HG02973 (cell line): ENCODE measurements around the gene WDR48.

Source experiments
- ATAC-seq: cut with Tn5 transposase; IDR thresholded peaks from one replicate; pipeline ENCODE4 v1.9.1; 2021; ENCODE audit warnings: moderate library complexity; ENCODE audit not compliant: unreplicated experiment

Gene WDR48

DNA sequence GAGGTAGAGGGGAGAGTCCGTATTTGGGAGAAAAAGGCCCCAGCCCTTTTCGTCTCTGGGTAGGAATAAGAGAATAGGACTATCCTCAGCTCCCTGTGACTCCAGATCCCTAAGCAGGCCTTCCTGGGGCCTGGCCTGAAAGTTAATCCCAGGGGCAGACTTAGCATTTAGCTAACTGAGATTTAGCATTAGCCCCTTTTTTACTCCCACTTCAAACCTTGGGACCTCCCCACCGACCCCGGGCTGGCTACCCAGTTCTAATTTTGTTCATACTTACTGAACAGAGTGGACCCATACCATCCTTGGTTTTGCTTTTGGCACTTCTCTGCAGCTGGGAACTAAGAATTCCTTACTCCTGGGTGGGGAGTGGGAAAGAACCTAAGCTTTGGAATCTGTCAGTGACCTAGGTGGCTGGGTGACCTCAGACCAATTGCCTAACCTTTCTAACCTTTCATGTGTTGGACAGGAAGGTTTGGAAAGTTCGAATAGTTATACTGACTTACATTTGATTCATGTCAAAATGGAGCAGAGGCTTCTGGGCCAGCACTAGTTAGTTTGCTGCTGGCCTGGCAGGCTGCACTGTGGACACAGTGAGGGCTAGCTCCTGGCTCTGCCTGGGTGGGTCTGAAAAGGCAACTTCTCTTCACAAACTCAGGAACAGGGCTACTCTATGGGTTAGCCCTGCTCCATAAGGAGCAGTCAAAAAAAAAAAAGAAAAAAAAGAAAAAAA, 67.3 kb downstream of the WDR48 start:
- no peak for ATAC-seq

DNA sequence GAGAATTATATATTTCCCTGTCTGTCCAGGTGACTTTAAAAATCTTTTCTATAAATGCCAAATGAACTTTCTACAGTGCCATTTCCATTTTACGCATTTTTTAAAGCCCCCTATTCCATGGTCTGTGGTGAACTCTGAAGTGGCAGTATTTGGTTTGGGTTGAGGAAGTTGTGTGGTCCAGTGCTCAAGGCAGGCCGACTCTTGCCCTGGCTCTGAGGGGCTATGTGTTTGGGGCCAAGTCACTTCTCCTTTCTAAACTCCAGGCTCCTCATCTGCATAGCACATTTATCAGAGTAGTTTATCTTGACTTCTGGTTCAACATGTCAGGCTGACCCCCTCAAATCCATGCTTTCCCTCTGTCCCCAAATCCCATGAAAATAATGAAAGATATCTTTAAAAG, 69.8 kb downstream of the WDR48 start:
- no peak for ATAC-seq

DNA sequence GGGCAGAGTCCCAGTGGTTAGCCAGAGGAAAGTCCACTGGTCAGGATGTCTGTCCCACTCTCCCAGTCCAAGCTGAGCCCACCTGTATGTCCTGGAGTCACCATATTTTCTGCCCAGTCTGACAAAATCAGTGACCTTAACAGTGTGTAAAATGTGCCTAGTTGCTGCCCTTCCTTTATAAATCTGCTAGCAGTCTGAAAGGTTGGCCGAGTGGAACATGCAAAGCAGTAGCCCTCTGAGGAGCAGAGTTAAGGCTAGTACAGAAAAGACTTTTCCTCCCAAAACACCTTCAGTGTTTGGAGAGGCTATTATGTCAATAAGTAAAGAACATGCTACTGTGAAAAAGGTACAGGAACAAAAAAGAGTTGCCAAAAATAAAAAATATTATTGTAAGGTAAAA, 71.0 kb downstream of the WDR48 start:
- no peak for ATAC-seq

DNA sequence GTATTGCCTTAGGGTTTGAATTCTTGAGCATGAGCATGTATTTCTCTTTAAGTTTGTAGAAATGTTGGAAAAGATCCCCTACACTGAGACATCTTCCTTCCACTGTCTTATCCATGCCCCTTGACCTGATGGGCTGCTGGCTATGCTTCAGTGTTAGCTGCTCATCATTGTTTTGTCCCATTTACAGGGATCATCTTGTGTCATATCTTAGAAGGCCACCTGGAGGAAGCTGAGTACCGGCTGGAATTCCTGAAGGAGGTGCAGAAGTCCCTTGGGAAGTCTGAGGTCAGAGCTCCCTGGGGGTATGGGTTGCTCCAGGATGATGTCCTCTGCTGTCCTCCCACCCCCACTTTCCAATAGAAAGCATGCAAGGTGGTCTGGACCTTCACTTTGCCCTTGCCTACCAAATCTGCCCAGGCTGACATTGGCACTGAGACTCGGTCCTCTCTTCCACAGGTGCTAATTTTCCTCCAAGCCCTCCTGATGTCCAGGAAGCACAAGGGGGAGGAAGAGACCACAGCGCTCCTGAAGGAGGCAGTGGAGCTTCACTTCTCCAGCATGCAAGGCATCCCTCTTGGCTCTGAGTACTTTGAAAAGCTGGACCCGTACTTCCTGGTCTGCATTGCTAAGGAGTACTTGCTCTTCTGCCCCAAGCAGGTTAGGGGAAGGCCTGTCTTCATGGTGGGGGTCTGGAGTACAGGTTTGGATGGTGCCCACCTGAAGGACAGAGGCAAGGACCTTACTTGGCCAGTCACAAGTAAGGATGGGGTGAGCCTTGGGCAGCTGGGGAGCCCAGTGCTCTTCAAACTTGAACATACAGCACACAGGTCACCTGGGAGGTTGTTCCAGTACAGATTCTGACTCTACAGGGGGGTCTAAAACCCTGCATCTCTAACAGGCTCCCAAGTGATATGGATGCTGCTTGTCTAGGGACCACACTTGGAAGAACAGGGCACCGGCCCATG, 73.3 kb downstream of the WDR48 start:
- ATAC-seq: no peak

DNA sequence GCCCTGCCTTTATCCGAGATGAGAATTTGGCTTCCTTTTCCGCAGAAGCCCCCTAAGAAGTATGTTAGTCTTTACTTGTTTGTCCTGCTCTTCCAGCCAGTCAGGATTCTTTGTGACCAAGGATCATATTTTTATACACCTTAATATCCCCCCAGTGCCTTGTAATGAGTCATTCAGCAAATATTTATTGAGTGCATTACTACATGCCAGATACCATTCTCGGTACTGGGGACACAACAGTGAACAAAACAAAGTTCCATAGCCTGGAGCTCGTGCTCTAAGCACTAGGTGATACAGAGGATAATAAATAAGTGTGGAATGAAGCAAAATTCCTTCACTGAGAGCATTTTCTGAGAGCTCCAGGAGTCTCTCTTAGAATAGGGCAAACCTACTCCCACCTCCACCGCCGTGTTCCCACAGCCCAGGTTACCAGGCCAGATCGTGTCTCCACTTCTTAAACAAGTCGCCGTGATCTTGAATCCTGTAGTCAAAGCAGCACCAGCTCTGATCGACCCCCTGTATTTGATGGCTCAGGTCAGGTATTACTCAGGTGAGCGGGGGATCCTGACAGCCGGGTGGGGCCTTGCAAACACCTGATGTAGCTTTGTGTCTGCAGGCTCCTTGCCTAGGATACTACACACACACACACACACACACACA, 74.2 kb downstream of the WDR48 start:
- no peak for ATAC-seq

DNA sequence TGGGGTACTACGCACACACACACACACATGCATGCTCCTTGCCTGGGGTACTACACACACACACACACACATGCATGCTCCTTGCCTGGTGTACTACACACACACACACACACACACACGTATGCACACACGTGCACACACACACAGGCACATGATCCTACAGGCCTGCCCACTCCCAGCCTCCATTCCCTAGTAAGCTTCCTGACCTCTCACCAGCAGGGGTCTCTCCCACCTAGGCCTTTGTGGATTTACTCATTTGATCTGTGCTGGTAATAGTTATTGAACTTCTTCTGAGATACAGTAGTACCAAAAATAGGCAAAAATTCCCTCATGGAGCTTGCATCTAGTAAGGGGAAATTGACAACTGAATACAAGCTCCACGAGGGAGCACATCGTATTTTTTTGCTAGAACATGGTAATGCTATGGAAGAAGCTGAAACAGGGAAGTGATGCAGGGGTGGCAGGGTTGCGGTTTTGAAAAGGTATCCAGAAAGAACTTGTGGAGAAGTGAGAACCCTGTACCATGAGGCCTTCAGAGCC, 74.8 kb downstream of the WDR48 start:
- no peak for ATAC-seq

DNA sequence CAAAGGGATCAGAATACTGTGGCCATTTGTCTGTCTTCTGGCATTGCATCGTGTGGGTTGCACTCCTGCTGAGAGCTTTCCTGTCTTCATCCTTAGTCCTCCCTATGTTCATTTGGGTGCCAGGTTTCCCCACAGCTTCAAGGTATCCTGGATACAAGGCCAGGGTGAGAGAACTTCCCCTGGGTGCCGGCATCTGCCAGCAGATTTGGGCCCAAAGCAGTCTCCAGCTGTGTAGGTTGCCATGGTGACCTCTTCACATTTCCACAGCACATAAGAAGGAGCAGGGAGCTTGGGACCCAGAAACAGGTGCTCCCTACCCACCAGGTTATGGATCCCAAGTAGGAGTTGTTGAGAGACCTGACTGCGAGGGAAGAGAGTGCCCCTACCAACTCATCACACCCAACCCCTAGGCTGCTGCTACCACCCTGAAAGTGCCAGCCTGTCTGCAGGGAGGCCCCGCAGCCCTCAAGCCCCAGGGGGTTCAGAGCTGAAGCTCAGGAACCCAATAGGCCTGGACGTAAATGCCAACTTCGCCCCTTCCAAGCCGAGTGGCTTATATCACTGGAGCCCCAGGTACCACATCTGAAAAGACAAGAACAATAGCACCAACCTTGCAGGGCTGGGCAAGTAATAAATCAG, 75.6 kb downstream of the WDR48 start:
- ATAC-seq: no peak

DNA sequence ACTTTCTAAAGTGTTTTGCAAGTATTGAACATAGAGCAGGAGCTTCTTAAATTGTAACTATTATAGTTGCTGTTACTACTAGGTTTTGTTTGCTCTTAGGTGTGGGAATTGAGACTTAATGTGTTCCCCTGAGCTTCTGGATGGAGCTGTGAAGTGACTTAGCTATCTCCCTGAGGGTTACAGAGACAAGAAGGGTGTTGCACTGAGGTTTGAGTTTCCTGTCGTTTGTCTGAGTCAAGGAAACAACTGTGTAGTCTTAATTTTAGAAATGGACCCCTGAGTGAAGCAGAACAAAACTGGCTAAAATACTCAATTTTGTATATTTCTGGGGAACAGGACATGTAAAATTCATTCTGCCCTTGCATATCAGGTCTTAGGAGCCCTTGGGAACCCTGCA, 76.1 kb downstream of the WDR48 start:
- no peak for ATAC-seq

DNA sequence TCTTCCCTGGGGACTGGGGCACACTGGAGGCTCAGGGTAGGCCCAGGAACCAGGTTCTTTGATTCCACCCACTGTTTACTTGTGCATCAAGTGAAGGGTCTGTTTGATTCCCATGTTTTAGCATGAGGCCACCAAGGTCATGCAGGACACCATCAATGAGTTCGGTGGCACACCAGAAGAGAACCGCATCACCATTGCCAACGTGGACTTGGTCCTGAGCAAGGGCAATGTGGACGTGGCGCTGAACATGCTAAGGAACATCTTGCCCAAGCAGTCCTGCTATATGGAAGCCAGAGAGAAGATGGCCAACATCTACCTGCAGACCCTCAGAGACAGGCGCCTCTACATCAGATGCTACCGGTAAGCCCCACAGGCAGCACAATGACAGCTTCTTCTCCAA, 77.1 kb downstream of the WDR48 start:
- no peak for ATAC-seq

DNA sequence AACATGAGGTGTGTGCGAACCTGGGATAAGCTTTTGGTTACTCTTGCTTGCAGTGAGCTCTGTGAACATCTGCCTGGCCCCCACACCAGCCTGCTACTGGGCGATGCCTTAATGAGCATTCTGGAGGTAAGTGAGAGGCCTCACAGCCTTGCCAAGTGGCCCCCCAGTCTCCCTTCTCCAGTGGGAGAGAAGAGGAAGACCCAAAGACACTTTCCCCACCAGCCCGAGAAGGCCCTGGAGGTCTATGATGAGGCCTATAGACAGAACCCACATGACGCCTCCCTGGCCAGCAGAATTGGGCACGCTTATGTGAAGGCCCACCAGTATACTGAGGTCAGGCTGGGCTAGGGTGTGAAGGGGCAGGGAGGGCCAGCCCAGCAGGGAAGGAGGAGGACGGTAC, 78.2 kb downstream of the WDR48 start:
- no peak for ATAC-seq

DNA sequence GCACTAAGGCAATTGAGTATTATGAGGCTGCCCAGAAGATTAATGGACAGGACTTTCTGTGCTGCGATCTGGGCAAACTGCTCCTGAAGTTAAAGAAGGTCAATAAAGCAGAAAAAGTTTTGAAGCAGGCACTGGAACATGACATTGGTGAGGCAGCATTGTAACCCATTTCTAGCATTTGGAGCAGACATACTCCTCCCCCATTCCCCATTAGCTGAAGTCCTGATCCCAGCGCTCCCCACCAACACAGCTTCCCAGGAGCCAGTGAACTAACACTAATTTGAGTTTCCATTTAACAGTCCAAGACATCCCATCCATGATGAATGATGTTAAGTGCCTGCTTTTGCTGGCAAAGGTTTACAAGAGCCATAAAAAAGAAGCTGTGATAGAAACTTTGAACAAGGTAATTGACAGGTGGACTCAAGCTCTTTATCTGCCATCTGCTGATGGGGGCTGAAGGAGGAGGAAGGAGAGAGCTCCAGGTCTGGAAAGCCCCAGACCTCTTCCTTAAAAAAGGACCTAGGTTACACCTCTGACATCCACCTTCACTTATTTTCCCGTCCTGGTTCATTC, 79.0 kb downstream of the WDR48 start:
- ATAC-seq: no peak

DNA sequence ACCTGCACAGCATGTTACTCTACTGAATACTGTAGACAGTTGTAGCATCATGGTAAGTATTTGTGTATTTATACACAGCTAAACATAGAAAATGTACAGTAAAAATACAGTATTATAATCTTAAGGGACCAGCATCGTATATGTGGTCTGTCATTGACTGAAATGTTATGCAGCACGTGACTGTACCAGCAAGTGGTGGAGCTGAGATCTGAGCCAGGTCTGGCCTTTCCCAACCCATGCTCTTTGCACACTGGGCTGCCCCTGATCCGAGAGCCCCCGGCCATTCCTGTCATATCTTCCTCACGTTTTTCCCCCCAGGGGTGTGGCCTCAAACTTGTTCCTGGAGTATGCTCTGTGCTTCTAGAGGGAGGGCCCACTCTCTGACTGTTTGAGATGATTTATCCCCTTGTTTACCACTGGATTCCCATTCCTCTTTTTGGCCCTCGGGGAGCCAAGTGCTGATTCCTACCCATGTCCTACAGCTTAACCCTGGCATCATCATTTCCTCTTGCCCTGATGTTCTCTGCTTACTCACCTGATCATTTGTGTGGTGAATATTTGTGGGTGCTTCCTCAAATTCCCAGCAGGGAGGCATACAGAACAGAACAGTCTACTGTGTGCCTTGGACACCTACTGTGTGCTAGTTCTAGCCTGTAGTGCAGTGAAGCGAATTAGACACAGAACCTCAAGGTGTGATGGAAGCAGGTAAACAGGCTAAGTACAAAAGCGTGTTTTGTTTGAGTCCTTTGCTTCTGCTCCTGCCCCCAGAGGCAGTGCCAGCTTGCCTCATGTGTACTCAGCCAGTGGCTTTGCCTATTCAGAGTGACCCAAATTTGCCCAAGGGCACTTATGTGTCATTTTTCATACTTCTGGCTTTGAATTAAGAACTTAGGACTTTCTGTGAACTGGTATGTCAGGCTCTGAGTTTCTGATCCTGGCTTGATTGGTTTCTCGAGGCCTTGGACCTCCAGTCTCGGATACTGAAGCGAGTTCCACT, 80.6 kb downstream of the WDR48 start:
- no peak for ATAC-seq

DNA sequence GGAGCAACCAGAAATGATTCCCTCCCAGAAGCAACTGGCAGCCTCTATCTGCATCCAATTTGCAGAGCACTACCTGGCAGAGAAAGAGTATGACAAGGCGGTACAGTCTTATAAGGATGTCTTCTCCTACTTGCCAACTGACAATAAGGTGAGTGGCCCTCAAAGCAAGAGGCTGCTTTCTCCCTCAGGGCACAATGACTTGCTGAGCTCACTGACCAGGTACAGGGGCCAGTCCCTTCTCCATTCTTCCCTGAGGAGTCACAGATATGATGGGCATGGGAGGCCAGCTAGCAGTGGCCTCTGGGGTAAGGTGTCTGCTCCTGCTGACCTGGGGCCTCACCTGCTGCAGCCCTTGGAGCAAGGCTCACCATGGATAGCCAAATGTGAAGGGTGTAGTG, 81.3 kb downstream of the WDR48 start:
- no peak for ATAC-seq

DNA sequence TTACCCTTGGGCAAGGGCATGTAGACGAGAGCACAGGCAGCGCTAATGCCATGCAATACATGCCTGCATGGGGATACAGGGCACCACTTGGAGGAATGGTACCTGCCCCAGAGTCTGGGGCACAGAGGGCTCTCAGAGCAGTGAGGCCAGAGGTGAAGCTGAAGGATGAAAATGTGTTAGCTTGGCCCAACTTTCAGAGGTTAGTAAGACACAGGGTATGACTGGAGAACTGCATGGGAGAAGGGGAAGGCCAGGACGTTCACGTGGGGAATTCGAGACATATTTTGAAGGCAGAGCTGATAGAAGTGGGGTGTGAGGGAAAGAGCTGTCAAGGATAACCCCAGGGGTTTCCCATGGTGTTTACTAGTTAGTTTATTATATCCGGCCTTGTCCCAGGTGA, 82.0 kb downstream of the WDR48 start:
- no peak for ATAC-seq

DNA sequence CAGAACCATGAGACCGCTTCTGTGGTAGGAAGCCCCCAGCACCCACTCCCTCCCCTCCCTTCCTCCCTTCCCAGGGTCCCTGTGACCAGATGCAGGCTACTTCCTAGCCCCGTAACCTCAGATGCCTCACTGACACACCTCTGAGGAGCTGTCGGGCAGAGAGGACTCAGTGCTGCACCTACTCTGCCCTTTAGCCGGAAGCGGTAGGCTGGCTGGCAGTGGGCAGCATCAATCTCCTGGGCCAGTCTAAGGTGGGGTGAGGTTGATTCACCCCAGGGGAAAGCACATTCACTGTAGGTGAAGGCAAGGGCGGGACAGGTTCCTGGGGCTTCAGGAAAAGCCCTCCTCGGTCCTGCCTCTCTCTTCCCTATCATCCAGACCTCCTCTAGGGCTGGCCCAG, 82.5 kb downstream of the WDR48 start:
- no peak for ATAC-seq

DNA sequence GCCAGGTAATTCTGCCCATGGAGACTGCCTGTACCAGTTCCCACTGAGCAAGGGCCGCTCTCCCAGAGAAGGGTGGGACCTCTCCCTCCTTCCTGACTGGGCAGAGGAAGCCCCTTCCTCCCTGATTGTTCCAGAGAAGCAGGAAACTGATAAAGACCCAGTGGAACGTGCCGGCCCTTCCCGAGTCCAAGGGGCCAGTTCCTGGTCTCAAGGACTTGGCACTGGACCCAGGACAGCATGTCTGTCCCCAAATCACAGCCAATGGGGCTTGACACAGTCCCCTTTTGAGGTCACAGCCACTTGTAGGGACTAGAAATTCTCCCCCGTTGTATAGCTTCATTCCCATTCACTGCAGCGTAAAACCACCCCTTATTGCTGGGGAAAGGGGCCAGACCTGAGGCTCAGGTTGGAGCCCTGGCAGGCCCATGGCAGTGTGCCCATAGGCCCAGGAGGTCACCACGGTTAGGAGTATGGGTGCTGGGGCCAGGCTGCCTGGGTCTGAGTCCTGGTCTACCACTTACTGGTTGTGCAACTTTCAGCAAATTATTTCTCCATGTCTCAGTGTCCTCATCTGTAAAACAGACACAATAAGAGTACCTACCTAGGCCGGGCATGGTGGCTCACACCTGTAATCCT, 83.5 kb downstream of the WDR48 start:
- ATAC-seq: no peak

DNA sequence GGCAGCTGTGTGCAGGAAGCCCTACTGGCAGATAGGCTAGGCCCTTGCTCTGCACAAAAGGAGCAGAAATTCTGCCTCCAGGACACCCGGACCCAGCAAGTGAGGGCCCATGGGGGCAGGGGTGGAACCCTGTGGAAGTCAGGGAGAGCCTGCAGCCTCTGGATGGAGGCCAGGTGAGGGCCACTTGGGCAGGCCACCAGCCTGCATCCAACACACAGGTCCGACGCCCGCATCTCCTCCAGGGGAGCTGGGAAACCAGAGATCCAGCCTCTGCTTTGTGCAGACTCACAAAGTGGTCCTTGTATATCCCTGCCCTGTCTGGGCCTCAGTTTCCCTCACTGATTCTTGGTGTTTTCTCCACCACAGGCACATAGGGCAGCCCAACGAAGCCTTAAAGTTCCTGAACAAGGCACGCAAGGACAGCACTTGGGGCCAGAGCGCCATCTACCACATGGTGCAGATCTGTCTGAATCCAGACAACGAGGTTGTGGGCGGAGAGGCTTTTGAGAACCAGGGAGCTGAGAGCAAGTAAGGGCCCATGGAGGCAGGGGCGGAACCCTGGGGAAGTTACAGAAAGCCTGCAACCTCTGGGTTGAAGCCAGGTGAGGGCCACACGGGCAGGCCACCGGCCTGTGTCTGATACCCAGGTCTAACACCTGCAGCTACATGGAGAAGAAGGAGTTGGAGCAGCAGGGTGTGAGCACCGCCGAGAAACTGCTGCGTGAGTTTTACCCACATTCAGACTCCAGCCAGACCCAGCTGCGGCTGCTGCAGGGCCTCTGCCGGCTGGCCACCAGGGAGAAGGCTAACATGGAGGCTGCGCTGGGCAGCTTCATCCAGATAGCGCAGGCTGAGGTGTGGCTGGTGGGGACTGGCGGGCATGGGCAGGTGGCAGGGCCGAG, 85.0 kb downstream of the WDR48 start:
- ATAC-seq: no peak

DNA sequence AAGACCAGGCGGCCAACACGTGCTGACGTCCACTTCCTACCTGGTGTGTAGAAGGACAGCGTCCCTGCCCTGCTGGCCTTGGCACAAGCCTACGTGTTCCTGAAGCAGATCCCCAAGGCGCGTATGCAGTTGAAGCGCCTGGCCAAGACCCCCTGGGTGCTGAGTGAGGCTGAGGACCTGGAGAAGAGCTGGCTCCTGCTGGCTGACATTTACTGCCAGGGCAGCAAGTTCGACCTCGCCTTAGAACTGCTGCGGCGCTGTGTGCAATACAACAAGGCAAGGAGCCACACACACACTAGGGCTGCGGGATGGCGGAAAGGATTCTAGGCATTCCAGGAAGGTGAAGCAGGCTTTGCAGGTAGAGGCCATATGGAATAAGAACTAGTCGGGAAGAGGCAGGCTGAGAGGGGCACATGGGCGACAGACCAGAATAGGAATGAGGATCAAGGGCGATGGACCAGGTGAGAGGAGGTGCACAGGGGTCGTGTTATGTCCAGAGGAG, 85.7 kb downstream of the WDR48 start:
- ATAC-seq: no peak
